ENCODE data around the gene DGKG.

Gene DGKG

GRCh38 chr3:186284349-186284652 lies 77.7 kb downstream of the DGKG start:
- no peaks in the 10 kb centered on the region for H3K4me1 ChIP-seq (ENCODE audit: control insufficient read depth, low read depth, low read length)
- H3K36me3 ChIP-seq (ENCODE audit: control insufficient read depth, low read depth, low read length), result no peaks in the 10 kb centered on the region
- H3K9ac ChIP-seq (ENCODE audit: low read length), result no peak overlapping the region
- no peak overlapping the region for H3K4me3 ChIP-seq (ENCODE audit: low read length)
- no peaks in the 10 kb centered on the region for H3K27me3 ChIP-seq (ENCODE audit: control insufficient read depth, insufficient read depth, low read length)
- no peak overlapping the region for H3K27ac ChIP-seq (ENCODE audit: low read length)
- no peaks in the 10 kb centered on the region for H3K9me3 ChIP-seq (ENCODE audit: control insufficient read depth, low read depth, low read length)

GRCh38 chr3:186283651-186284348 lies 78.2 kb downstream of the DGKG start:
- no peaks in the 10 kb centered on the region for H3K9me3 ChIP-seq (ENCODE audit: control insufficient read depth, low read depth, low read length)
- H3K9ac ChIP-seq (ENCODE audit: low read length), result no peak overlapping the region
- no peaks in the 10 kb centered on the region for H3K27me3 ChIP-seq (ENCODE audit: control insufficient read depth, insufficient read depth, low read length)
- H3K27ac ChIP-seq (ENCODE audit: low read length), result no peak overlapping the region
- H3K36me3 ChIP-seq (ENCODE audit: control insufficient read depth, low read depth, low read length), result no peaks in the 10 kb centered on the region
- no peaks in the 10 kb centered on the region for H3K4me1 ChIP-seq (ENCODE audit: control insufficient read depth, low read depth, low read length)
- H3K4me3 ChIP-seq (ENCODE audit: low read length), result no peak overlapping the region

GRCh38 chr3:186283096-186283495 lies 78.9 kb downstream of the DGKG start:
- Histone ChIP-seq H3K36me3 (ENCODE audit: control insufficient read depth, low read depth, low read length) (no peaks in the 10 kb centered on the region), H3K9me3 (ENCODE audit: control insufficient read depth, low read depth, low read length) (no peaks in the 10 kb centered on the region), H3K27me3 (ENCODE audit: control insufficient read depth, insufficient read depth, low read length) (no peaks in the 10 kb centered on the region), H3K27ac (ENCODE audit: low read length) (no peak overlapping the region), H3K4me3 (ENCODE audit: low read length) (no peak overlapping the region), H3K9ac (ENCODE audit: low read length) (no peak overlapping the region), H3K4me1 (ENCODE audit: control insufficient read depth, low read depth, low read length) (no peaks in the 10 kb centered on the region)

- Histone ChIP-seq H3K27me3 (ENCODE audit: control insufficient read depth, insufficient read depth, low read length) (no peaks in the 10 kb centered on the region), H3K9ac (ENCODE audit: low read length) (no peak overlapping the region), H3K9me3 (ENCODE audit: control insufficient read depth, low read depth, low read length) (no peaks in the 10 kb centered on the region), H3K4me3 (ENCODE audit: low read length) (no peak overlapping the region), H3K4me1 (ENCODE audit: control insufficient read depth, low read depth, low read length) (no peaks in the 10 kb centered on the region), H3K36me3 (ENCODE audit: control insufficient read depth, low read depth, low read length) (no peaks in the 10 kb centered on the region), H3K27ac (ENCODE audit: low read length) (no peak overlapping the region)
Measured at GRCh38 chr3:186281176-186281575, 80.9 kb downstream of the DGKG start.

- Histone ChIP-seq H3K36me3 (ENCODE audit: control insufficient read depth, low read depth, low read length) (no peaks in the 10 kb centered on the region), H3K9me3 (ENCODE audit: control insufficient read depth, low read depth, low read length) (no peaks in the 10 kb centered on the region), H3K27me3 (ENCODE audit: control insufficient read depth, insufficient read depth, low read length) (no peaks in the 10 kb centered on the region), H3K4me1 (ENCODE audit: control insufficient read depth, low read depth, low read length) (no peaks in the 10 kb centered on the region), H3K9ac (ENCODE audit: low read length) (no peak overlapping the region), H3K4me3 (ENCODE audit: low read length) (no peak overlapping the region), H3K27ac (ENCODE audit: low read length) (no peak overlapping the region)
Measured at GRCh38 chr3:186280737-186281136, 81.3 kb downstream of the DGKG start.

- no peaks in the 10 kb centered on the region for H3K9me3 ChIP-seq (ENCODE audit: control insufficient read depth, low read depth, low read length)
- H3K27me3 ChIP-seq (ENCODE audit: control insufficient read depth, insufficient read depth, low read length), result no peaks in the 10 kb centered on the region
- no peaks in the 10 kb centered on the region for H3K4me1 ChIP-seq (ENCODE audit: control insufficient read depth, low read depth, low read length)
- no peak overlapping the region for H3K9ac ChIP-seq (ENCODE audit: low read length)
- no peaks in the 10 kb centered on the region for H3K36me3 ChIP-seq (ENCODE audit: control insufficient read depth, low read depth, low read length)
- H3K4me3 ChIP-seq (ENCODE audit: low read length), result no peak overlapping the region
- H3K27ac ChIP-seq (ENCODE audit: low read length), result no peak overlapping the region
Measured at GRCh38 chr3:186277268-186277909, 84.6 kb downstream of the DGKG start.

- no peaks in the 10 kb centered on the region for H3K27me3 ChIP-seq (ENCODE audit: control insufficient read depth, insufficient read depth, low read length)
- H3K4me1 ChIP-seq (ENCODE audit: control insufficient read depth, low read depth, low read length), result no peaks in the 10 kb centered on the region
- H3K4me3 ChIP-seq (ENCODE audit: low read length), result no peak overlapping the region
- no peaks in the 10 kb centered on the region for H3K36me3 ChIP-seq (ENCODE audit: control insufficient read depth, low read depth, low read length)
- no peaks in the 10 kb centered on the region for H3K9me3 ChIP-seq (ENCODE audit: control insufficient read depth, low read depth, low read length)
- H3K9ac ChIP-seq (ENCODE audit: low read length), result no peak overlapping the region
- no peak overlapping the region for H3K27ac ChIP-seq (ENCODE audit: low read length)
Measured at GRCh38 chr3:186275436-186275835, 86.6 kb downstream of the DGKG start.

- Histone ChIP-seq H3K27me3 (ENCODE audit: control insufficient read depth, insufficient read depth, low read length) (no peaks in the 10 kb centered on the region), H3K4me3 (ENCODE audit: low read length) (no peak overlapping the region), H3K9me3 (ENCODE audit: control insufficient read depth, low read depth, low read length) (no peaks in the 10 kb centered on the region), H3K36me3 (ENCODE audit: control insufficient read depth, low read depth, low read length) (no peaks in the 10 kb centered on the region), H3K27ac (ENCODE audit: low read length) (no peak overlapping the region), H3K9ac (ENCODE audit: low read length) (no peak overlapping the region), H3K4me1 (ENCODE audit: control insufficient read depth, low read depth, low read length) (no peaks in the 10 kb centered on the region)
Measured at GRCh38 chr3:186273586-186273985, 88.4 kb downstream of the DGKG start.

- H3K27me3 ChIP-seq (ENCODE audit: control insufficient read depth, insufficient read depth, low read length), result no peaks in the 10 kb centered on the region
Measured at GRCh38 chr3:186270701-186271100, 91.3 kb downstream of the DGKG start.

GRCh38 chr3:186268616-186269448 lies 93.2 kb downstream of the DGKG start:
- H3K27me3 ChIP-seq (ENCODE audit: control insufficient read depth, insufficient read depth, low read length), result no peaks in the 10 kb centered on the region
- no peaks in the 10 kb centered on the region for H3K4me1 ChIP-seq (ENCODE audit: control insufficient read depth, low read depth, low read length)
- no peak overlapping the region for H3K4me3 ChIP-seq (ENCODE audit: low read length)
- H3K36me3 ChIP-seq (ENCODE audit: control insufficient read depth, low read depth, low read length), result no peaks in the 10 kb centered on the region
- no peaks in the 10 kb centered on the region for H3K9me3 ChIP-seq (ENCODE audit: control insufficient read depth, low read depth, low read length)
- H3K27ac ChIP-seq (ENCODE audit: low read length), result no peak overlapping the region
- no peak overlapping the region for H3K9ac ChIP-seq (ENCODE audit: low read length)

More at GRCh38 chr3:186270701-186271100, 91.3 kb downstream of the DGKG start:
- Histone ChIP-seq H3K4me1 (ENCODE audit: control insufficient read depth, low read depth, low read length) (no peaks in the 10 kb centered on the region), H3K27ac (ENCODE audit: low read length) (no peak overlapping the region), H3K9ac (ENCODE audit: low read length) (no peak overlapping the region), H3K36me3 (ENCODE audit: control insufficient read depth, low read depth, low read length) (no peaks in the 10 kb centered on the region), H3K4me3 (ENCODE audit: low read length) (no peak overlapping the region), H3K9me3 (ENCODE audit: control insufficient read depth, low read depth, low read length) (no peaks in the 10 kb centered on the region)

GRCh38 chr3:186267758-186268157 lies 94.3 kb downstream of the DGKG start:
- no peaks in the 10 kb centered on the region for H3K27me3 ChIP-seq (ENCODE audit: control insufficient read depth, insufficient read depth, low read length)
- no peak overlapping the region for H3K4me3 ChIP-seq (ENCODE audit: low read length)
- H3K27ac ChIP-seq (ENCODE audit: low read length), result no peak overlapping the region
- no peaks in the 10 kb centered on the region for H3K9me3 ChIP-seq (ENCODE audit: control insufficient read depth, low read depth, low read length)
- no peak overlapping the region for H3K9ac ChIP-seq (ENCODE audit: low read length)
- H3K4me1 ChIP-seq (ENCODE audit: control insufficient read depth, low read depth, low read length), result no peaks in the 10 kb centered on the region
- no peaks in the 10 kb centered on the region for H3K36me3 ChIP-seq (ENCODE audit: control insufficient read depth, low read depth, low read length)
